Lung (tissue), 12 donors: ENCODE results near the gene FADS3. TPM values are rescaled to one million over a fixed set of nuclear protein-coding genes. Genes with fewer than 3 reads are reported as not detected.

Source experiments
- ATAC-seq: fragments of 200-7000 bp; cut with Tn5 transposase; one replicate; pipeline ENCODE4 v1.9.1; 2020; ENCODE audit warnings: moderate number of reproducible peaks; ENCODE audit not compliant: insufficient read depth, low FRiP score
- DNase-seq, 3 donors: peaks; one replicate each; pipeline ENCODE4 v3.0.0-alpha.2; 2013 to 2017
- H3K27ac ChIP-seq, 2 donors: one replicate each; pipeline ENCODE4 v1.5.1; 2013; ENCODE audit warnings: mild to moderate bottlenecking in 2 of 2, moderate library complexity in 2 of 2, control low read depth in 1 of 2, inconsistent platforms in 1 of 2, low read depth in 1 of 2, low read length in 1 of 2
- H3K27me3 ChIP-seq, 3 donors: one replicate each; pipeline ENCODE4 v1.5.1; 2013; ENCODE audit warnings: low read length in 2 of 3; ENCODE audit not compliant: control insufficient read depth in 3 of 3, insufficient read depth in 3 of 3
- H3K36me3 ChIP-seq, 4 donors: one replicate each; pipeline ENCODE4 v1.5.1; 2013; ENCODE audit warnings: low read length in 4 of 4, mild to moderate bottlenecking in 1 of 4, moderate library complexity in 1 of 4; ENCODE audit not compliant: control insufficient read depth in 4 of 4, insufficient read depth in 4 of 4
- H3K4me1 ChIP-seq, 5 donors: one replicate each; pipeline ENCODE4 v1.5.1; 2013; ENCODE audit warnings: low read length in 5 of 5, mild to moderate bottlenecking in 2 of 5, moderate library complexity in 1 of 5; ENCODE audit not compliant: control insufficient read depth in 5 of 5, insufficient read depth in 5 of 5
- H3K4me3 ChIP-seq: one replicate; pipeline ENCODE4 v1.5.1; 2013; ENCODE audit warnings: mild to moderate bottlenecking, control low read depth, moderate library complexity
- H3K9ac ChIP-seq, 2 donors: one replicate each; pipeline ENCODE4 v1.5.1; 2013; ENCODE audit warnings: low read length in 2 of 2, control low read depth in 1 of 2; ENCODE audit not compliant: insufficient read depth in 1 of 2
- H3K9me3 ChIP-seq, 4 donors: one replicate each; pipeline ENCODE4 v1.5.1; 2013; ENCODE audit warnings: low read length in 3 of 4, mild to moderate bottlenecking in 1 of 4, moderate library complexity in 1 of 4; ENCODE audit not compliant: control insufficient read depth in 4 of 4, insufficient read depth in 3 of 4
- CTCF ChIP-seq: IDR thresholded peaks from 2 replicates; pipeline ENCODE4 v1.5.1; 2012; ENCODE audit warnings: mild to moderate bottlenecking; ENCODE audit errors: control extremely low read depth, extremely low read depth
- WGBS, 2 donors: extraction: QIAGEN DNeasy Blood & Tissue Kit; methylation state at CpG; one replicate each; pipeline ENCODE4 v1.1.7; 2013; 5-methylcytosine and 5-hydroxymethylcytosine counted together
- polyA plus RNA-seq, 2 donors: library from polyadenylated mRNA; stranded (reverse); fragments of 200-250 nt; gene quantifications; one replicate each; pipeline ENCODE4 v1.2.1, GENCODE V29; 2013
- total RNA-seq, 2 donors: library from RNA; depleted of rRNA in 1 of 2; stranded (reverse); fragments of >200 nt in 1 of 2; gene quantifications; one replicate each; pipeline ENCODE4 v1.2.1, GENCODE V29; 2014 to 2021
- donor health status: control.
- donor health status: control.
- donor health status: Bipolar disorder and iron deficiency.
- donor health status: healthy.
- donor health status: DM: yes; HTN: yes; CAD: no.

Gene FADS3
- total and polyA plus RNA-seq, 4 donors = 12.3 to 64.8 (median 54.5) TPM

- Histone ChIP-seq H3K27me3 (no peaks in the 10 kb centered on the region), H3K36me3 (peaks cover 0 to 37% (median 20%) of the 10 kb centered on the region in 4 donors), H3K9me3 (no peaks in the 10 kb centered on the region), H3K4me3 (no peak overlapping the region), H3K27ac (no peak overlapping the region), H3K4me1 (no peaks in the 10 kb centered on the region), H3K9ac (no peak overlapping the region)
- 82 to 90% methylated on average over 16 of the region's 16 CpGs for WGBS, 2 donors
- DNase-seq (no peak), ATAC-seq (no peak)
- no peak for TF ChIP-seq CTCF
Measured at GRCh38 chr11:61844909-61845565, 46.3 kb downstream of the FADS3 start.

- ATAC-seq = no peak
- Histone ChIP-seq H3K4me3 (no peak overlapping the region), H3K27me3 (no peaks in the 10 kb centered on the region), H3K9ac (no peak overlapping the region), H3K36me3 (peaks cover 0 to 26% (median 12%) of the 10 kb centered on the region in 4 donors), H3K9me3 (peaks cover 0 to 2% (median 0%) of the 10 kb centered on the region in 4 donors), H3K27ac (no peak overlapping the region), H3K4me1 (peaks cover 0 to 2% (median 0%) of the 10 kb centered on the region in 5 donors)
- WGBS, 2 donors = 96% methylated on average over 7 of the region's 7 CpGs
- no peak for DNase-seq
- no peak for TF ChIP-seq CTCF
Measured at GRCh38 chr11:61842528-61842820, 48.9 kb downstream of the FADS3 start.

GRCh38 chr11:61841636-61842527 lies 49.5 kb downstream of the FADS3 start:
- WGBS, 2 donors = 88 to 92% methylated on average over 12 of the region's 12 CpGs
- Histone ChIP-seq H3K27ac (no peak overlapping the region), H3K9ac (no peak overlapping the region), H3K4me3 (no peak overlapping the region), H3K36me3 (peaks cover 0 to 23% (median 12%) of the 10 kb centered on the region in 4 donors), H3K4me1 (peaks cover 0 to 2% (median 0%) of the 10 kb centered on the region in 5 donors), H3K27me3 (no peaks in the 10 kb centered on the region), H3K9me3 (peaks cover 0 to 2% (median 0%) of the 10 kb centered on the region in 4 donors)
- DNase-seq = no peak
- TF ChIP-seq CTCF = no peak
- no peak for ATAC-seq
